ENCODE measurements around the gene ELK4.
"Not testable (repeated sequence)": the region's sequence is repeated elsewhere in the genome, so short reads cannot be mapped to it uniquely, and the experiment has no call there.

The ELK4 gene

DNA sequence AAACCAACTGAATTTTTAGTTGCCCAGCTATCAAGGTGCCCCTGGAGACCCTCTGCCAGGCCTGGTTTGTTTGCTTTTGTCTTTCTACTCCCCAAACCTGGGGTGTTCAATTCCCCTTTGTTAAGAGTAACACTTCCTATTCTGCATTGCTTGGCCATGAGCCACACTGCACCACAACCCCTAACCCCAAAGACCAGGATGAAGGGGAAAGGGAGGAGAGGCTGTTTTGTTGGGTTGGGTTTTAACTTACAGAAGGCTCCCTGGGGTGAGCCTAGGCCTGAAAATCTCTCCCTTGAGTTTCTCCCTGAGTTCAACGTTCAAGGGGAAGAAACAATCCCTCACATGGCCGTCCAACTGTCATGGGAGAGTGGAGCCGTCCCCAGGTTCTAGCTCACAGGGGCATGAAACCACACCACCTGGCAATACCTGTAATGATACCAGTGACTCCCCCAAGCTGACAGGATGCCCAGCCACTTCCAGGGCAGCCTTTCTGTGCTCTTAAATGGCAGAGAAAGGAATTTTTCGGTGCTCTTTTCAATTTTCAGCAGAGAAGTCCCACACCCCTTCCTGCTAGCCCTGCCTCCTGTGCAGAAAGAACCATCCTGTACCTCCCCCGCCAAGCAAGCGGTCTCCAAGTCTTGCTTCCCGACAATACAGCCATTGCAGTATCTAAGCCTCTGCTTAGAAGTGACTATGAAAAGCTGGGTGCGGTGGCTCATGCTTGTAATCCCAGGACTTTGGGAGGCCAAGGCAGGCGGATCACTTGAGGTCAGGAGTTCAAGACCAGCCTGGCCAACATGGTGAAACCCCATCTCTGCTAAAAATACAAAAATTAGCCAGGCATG is 33.6 kb upstream of the ELK4 start:
- no peak for DNase-seq (ENCODE audit: low read depth in 2 of 3, low spot score in 1 of 3)

DNA sequence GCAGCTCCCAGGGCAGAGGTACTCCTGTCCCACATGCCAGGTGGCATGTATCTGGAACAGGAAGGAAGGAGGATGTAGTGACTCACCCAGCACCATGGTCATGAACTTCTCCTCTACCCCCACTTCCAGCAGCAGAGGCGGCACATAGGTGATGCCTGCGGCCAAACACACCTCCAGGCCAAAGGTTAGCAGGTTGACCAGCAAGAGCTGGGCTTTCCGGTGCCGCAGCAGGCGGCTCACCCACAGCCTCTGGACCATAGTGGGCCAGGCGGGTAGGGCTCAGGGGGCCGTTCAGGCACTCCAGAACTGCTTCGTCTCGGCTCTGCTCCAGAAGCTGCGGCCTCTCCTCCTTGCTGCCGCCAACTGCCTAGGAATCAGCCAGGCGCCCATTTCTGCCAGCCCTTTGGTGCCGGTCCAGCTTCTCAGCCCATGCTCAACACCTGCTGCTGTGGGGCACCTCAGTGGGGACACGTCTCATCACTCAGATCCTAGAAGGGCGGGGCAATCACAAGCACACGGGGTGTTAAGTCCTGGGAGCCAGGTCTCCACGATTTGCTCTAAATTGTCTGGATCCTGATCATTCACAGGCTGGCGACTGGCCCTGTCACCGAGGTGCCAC is 32.7 kb upstream of the ELK4 start:
- no peak for DNase-seq (ENCODE audit: low read depth in 2 of 3, low spot score in 1 of 3)

DNA sequence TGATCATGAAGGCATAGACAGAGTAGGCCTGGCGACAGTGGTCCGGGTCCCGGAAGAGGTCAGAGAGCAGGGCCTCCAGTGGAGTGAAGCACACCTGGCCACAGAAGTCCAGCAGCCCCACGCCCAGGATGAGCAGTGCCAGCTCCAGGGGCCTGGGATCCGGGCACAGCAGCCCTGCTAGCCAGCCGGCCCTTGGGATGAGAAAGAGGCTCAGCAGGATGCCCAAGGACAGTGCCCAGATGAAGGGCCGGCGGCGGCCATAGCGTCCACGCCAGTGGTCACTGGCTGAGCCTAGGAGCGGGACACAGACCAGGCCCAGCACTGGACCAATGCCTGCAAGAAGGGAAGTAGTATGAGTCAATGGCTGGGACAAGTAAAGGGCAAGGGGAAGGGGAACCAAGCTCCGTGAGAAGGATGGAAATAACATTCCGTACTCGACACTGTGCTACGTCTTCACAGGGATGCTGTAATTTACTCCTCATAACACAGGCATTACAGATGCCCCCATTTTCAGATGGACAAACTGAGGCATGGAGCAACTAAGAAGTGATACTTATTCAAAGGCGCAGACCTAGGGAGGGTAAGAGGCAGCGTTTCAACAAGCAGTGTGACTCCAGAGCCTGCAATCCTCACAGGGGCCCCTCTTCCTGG is 31.6 kb upstream of the ELK4 start:
- no peak for DNase-seq (ENCODE audit: low read depth in 2 of 3, low spot score in 1 of 3)

DNA sequence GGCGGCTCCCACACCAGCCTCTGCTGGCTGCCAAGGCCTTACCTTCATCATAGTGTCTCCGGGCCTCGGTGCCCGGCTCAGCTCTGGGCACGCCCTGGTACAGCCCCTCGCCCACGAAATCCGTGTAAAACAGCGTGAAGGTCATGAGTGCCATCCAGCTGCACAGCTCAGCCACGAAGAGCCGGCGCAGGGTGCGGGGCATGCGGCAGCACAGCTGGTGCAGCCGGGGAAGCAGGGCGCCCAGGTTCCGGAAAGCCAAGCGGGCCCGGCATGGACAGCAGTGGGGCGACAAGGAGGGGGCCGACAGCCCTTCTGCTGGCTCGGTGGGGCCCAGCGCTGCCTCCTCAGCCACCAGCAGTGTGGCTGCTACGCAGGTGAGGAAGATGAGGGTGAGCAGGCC is 31.0 kb upstream of the ELK4 start:
- no peak for DNase-seq (ENCODE audit: low read depth in 2 of 3, low spot score in 1 of 3)

DNA sequence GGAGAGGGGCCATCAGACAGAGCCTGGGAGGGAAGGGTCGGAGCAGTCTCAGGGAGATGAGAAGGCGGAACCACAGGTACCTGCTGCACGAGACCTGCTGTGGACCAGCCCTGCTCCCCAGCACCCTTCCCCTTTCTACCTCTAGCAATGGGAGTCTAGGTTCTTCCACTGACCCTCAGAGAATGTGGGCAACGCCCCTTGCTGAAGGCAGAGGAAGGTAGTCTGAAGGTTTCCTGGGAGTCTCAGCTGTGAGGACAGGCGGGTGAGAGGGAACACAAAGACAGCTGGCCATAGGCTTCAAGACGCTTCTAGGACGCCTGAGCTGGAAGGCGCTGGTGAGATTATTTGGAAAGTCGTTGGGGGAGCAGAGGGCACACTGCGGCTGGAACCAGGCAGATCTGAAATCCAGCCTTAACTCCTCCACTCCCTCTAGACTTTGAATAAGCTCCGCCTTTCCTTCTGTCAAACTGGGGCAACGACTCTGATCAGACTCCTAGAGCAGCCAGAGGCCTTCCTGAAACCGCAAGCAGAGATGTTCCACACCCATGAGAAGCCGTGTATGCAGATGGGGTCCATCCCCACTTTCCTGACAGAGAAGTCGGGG is 30.4 kb upstream of the ELK4 start:
- DNase-seq (ENCODE audit: low read depth in 2 of 3, low spot score in 1 of 3), result no peak

DNA sequence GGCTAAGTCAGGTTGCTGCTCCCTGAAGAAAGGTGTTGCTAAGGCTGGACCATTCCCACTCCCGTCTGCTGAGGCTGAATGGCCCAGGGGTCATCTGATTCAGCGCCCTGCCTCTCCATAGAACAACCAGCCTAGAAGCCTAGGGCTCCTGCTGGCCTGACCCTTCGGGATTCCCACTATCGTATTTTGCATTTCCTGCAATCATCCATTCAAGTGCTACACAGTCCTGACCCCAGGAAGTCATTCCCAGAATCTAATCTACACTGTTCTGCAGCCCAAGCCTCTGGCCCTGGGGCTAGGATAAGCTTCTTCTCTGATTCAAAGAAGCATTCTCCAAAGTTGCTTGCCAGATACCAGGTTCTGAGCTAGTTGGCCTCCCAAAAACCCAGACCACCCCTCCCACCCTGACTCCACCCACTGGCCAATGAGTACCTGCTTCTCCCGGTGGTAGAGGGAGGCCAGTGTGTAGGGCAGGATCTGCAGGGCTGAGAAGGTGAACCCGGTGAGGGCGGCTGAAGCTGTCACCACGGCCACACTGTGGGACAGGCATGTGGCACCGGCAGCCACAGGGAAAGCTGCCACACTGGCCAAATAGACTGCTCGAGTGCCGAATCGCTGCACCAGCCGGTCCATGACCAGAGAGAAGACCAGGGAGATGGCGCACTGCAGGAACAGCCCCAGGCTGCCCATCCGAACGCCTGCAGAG is 29.8 kb upstream of the ELK4 start:
- DNase-seq (ENCODE audit: low read depth in 2 of 3, low spot score in 1 of 3), result no peak

DNA sequence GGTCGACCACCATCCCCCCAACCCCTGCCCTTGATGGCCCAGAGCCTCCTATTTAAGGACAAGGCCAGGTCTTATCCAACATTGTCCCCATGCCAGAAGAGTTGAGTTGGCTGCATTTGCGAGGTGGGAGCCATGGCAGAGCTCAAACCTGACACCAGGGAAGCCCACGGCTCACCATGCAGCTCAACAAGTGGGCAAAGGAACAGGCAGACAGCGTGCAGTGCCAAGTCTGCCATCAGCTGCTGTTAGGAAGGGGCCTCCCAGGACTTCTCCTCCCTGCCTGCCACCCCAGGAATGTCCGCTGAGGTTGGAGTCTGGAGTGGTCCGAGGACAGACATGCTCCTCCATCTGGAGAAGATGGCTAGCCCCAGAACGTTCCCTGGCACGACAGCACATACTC is 28.6 kb upstream of the ELK4 start:
- DNase-seq (ENCODE audit: low read depth in 2 of 3, low spot score in 1 of 3), result no peak

DNA sequence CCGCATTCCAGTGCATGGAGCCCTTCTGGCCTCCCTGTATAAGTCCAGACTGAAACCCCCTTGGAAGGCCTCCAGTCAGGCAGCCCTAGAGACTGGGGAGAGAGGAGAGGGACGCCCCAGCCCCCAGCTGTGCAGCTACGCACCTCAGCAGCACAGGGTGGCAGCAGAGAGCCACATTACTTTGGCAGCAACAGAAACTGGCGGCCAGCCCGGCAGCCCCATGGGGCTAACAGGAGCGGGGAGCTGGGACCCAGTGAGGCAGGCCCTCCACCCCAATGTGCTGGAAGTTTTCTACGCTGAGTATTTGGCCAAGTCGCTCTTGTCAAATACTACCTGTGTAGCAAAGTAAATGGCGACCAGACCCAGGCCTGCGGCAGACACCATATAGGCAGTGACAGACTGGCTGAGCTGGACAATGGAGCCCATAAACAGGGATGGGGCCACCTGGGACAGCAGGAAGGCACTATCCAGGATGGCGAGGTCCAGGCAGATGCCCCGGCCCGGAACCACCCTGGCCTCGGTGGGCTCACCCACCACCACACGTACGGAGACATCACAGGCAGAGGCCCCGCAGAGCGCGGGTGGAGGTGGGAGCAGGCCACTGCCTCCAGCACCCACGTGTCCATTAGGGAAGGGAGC is 27.3 kb upstream of the ELK4 start:
- peak; percentile 62 to 75 (median 66) for DNase-seq (ENCODE audit: low read depth in 2 of 3, low spot score in 1 of 3)

DNA sequence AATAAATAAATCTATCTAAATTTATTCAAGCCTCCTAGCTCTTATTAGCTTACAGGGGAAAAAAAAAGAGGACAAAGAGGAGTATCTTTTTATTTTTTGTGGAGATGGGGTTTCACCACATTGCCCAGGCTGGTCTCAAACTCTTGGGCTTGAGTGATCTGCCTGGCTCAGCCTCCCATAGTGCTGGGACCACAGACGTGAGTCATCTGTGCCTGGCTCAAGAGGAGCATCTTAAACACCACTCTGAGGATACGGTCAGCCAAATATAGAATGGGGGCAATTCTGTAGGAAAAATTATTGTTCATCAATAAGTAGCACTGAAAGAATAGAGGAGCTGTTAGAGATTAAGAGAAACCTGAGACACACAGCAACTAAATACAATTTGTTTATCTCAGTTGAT is 24.4 kb upstream of the ELK4 start:
- no peak for DNase-seq (ENCODE audit: low read depth in 2 of 3, low spot score in 1 of 3)

DNA sequence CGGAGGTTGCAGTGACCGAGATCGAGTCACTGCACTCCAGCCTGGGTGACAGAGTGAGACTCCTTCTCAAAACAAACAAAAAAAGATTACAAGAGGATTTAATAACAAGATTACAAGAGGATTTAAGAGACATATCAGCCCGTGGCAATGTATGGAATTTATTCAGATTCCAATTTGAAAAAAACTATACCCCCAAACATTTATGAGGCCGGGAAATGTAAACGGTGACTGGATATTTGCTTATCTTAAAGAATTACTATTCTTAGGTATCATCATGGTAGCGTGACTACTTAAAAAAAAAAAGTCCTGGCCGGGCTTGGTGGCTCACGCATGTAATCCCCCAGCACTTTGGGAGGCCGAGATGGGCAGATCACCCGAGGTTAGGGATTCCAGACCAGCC is 21.2 kb upstream of the ELK4 start:
- DNase-seq (ENCODE audit: low read depth in 2 of 3, low spot score in 1 of 3), result no peak

DNA sequence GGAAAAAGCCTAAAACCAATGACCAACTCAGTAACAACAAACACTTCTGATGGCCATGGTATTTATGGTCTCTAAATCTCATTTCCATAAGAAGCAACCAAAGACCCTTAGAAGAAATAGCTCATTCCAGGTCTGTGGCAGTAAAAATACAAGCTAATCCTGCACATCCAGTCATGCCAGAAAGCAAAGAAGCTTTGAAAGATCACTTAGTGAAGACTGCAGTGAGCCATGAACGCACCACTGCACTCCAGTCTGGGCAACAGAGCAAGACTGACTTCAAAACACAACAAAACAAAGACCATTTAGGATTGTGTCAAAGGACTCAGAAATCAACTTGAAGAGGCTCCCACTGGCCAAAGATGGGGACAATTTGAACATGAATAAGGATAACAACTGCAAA is 18.4 kb upstream of the ELK4 start:
- no peak for DNase-seq (ENCODE audit: low read depth in 2 of 3, low spot score in 1 of 3)

DNA sequence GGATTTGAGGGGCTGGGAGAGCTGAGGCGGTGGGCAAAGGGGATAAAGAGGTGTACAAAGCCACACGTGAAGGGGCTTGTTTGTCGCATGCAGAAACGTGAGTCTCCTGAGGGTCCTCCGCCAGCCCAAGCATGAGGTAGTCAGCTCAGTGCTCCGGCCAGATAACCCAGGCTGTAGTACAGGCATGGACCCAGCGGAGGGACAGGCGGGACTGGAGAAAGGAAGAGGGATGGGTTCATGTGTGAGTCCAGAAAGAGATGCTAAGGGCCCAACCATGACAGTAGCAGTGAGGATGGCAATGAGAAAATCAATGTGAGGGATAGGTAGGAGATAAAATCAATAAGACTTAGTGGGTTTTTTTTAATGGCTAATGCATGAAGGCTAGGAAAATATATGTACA is 13.7 kb upstream of the ELK4 start:
- no peak for DNase-seq (ENCODE audit: low read depth in 2 of 3, low spot score in 1 of 3)

DNA sequence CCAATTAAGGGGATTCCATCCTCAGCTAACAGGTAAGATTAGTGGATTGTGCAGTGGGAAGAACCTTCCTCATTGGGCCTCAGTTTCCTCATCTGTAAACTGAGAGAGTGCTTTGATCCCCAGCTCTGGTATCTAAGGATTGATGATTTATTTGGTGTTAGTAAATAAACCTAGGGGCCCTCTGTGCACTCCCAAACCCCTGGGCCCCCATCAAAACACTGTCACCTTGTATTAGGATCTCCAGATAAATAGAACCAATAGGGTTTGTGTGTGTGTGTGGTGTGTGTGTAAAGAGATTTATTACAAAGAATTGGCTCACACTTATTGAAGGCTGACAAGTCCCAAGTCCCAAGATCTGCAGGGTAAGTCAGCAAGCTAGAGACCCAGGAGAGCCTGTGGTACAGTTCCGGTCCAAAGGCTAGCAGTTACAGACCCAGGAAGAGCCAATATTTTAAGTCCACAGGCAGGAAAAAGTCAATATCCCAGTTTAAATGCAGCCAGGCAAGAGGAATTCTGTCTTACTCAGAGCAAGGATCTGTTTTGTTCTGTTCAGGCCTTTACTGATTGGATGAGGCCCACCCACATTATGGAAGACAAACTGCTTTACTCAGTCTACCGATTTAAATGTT is 11.0 kb upstream of the ELK4 start:
- DNase-seq (ENCODE audit: low read depth in 2 of 3, low spot score in 1 of 3), result no peak

DNA sequence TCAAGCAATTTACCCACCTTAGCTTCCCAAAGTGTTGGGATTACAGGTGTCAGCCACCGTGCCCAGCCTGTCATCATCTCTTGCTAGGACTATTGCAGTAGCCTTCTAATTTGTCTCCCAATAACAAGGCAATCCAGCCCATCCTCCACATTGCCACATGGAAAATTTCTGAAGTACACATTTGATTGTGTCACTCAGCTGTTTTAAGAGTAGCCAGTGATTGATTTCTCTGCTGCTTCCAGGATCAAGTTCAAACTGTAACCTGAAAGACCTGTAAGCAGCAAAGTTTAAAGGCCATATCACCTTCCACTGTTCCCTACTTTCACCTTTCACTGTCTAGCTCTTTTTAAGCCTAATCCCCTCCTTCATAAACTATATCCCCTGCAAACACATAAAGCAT is 7.8 kb upstream of the ELK4 start:
- DNase-seq (ENCODE audit: low read depth in 2 of 3, low spot score in 1 of 3), result no peak

DNA sequence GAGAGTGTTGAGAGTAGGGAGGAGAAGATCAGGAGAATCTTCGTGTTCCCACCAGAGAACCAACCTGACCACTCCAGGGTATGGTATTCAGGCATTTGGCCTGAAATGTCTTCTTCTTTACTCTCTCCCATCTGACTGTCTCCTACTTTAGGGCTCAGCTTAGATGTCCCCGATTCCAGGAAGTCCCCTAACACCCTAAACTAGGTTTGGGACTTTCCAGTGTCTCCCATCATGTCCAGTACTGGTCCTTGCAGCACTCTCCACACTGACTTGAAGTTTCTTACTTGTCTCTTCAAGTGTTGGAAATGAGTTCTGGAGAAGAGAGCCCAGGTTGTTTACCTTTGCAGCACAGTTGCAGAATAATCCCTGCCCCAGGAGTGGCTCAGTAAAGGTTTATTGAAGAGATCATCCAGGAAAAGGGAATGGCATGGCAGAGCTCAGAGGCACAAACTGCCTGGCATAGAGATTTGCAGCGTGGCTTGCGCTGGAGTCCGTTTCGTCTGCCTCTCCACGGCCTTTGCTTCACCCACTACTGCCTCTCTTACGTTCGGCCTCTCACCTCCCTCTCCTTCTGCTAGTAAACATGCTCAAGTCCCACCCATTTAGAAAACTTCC is 6.2 kb upstream of the ELK4 start:
- DNase-seq (ENCODE audit: low read depth in 2 of 3, low spot score in 1 of 3), result no peak

DNA sequence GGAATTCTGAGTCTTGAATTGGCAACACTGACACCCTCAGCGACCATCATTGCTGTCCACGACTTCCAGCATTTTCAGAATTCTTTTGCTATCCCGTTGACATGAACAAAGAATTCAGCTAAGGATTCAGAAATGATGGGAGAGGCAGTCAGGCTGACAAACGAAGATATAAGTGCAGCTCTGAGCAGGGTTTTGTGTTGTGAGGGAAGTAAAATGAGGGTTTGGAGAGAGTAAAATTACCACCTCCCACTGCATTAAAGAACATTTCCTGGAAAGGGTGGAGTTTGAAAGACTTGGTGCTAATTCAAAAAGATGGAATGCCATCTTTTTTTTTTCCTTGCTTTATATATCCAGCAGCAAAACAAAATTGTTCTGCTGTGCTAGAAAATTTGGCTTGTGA is 4.9 kb upstream of the ELK4 start:
- no peak for DNase-seq (ENCODE audit: low read depth in 2 of 3, low spot score in 1 of 3)

DNA sequence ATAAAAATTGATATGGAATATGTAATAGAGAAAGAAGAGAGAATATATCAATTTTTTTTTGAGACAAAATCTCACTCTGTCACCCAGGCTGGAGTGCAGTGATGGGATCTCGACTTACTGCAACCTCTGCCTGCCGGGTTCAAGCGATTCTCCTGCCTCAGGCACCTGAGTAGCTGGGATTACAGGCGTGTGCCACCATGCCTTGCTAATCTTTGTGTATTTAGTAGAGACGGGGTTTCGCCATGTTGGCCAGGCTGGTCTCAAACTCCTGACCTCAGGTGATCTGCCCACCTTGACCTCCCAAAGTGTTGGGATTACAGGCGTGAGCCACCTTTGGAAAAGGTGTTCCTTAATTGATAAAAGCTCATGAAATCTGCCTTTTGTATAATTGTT is 4.3 kb upstream of the ELK4 start:
- DNase-seq (ENCODE audit: low read depth in 2 of 3, low spot score in 1 of 3), result not testable (repeated sequence)

DNA sequence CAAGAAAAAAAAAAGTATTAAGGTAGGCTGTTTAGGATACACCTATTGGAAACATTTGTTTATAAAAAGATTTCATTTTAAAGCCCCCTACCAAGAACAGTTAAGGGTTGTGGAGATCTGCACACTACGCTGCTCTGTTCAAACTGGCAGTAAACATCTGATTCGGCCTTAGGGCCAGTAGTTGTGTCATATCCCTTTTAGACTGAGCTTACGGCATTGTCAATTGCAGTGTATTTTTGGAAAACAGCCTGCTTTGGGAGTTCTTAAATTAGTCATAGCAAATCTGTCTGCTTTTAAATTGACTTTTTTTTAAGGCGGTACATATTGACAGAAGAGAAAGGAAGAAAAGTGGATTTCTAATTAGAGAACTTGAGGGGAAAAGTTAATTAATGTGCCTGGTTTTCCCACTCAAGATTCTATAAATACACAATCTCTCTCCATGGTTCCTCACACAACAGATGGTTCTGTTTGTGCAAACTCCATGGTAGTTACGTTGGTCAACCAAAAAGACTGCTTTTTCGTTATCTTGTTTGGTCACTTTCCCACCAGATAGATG is 1.7 kb upstream of the ELK4 start:
- no peak for DNase-seq (ENCODE audit: low read depth in 2 of 3, low spot score in 1 of 3)

DNA sequence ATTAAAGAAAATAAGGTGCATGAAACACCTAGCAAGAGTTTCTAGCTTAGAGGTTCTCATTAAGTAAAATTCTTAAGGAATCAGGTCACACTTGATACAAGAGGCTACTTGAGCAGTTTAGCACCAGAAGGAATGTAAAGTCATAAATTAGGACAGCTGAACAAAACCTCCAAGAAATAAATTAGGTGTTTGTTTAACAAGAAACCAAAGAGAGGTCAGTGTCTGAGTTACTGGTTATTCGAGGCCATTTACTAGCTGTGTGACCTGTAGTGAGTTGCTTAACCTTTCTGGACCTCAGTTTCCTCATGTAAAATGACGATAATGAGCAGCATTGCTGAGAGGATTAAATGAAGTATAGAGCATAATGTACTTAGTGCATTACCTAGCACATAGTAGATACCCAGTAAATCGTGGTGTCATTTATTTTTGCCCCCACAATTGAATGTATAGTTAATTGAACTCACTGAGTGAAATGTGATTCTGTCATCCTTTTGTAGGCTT is 908 bp upstream of the ELK4 start:
- DNase-seq (ENCODE audit: low read depth in 2 of 3, low spot score in 1 of 3), result no peak
